Limb (tissue), 2 donors: ENCODE measurements around the gene ANKS1B.

Source experiments
- DNase-seq, 2 donors: peaks; one replicate each; pipeline ENCODE4 v3.0.0-alpha.2; 2016; ENCODE audit errors: extremely low spot score in 2 of 2

ANKS1B gene

GRCh38 chr12:99201906-99202645, 782.7 kb downstream of the ANKS1B start:
- no peak for DNase-seq

GRCh38 chr12:99200711-99201384, 783.9 kb downstream of the ANKS1B start:
- DNase-seq: no peak

GRCh38 chr12:99195474-99195873, 789.3 kb downstream of the ANKS1B start:
- DNase-seq: no peak

GRCh38 chr12:99192489-99192888, 792.2 kb downstream of the ANKS1B start:
- DNase-seq: no peak

GRCh38 chr12:99176871-99177270, 807.9 kb downstream of the ANKS1B start:
- DNase-seq: no peak

- no peak for DNase-seq
These were observed 814.3 kb downstream of the ANKS1B start for GRCh38 chr12:99170461-99170860.

GRCh38 chr12:99170037-99170436, 814.7 kb downstream of the ANKS1B start:
- DNase-seq: no peak

- DNase-seq: no peak
These were observed 826.8 kb downstream of the ANKS1B start for GRCh38 chr12:99157946-99158345.

GRCh38 chr12:99154983-99155336, 829.8 kb downstream of the ANKS1B start:
- DNase-seq: no peak

GRCh38 chr12:99154216-99154982, 830.3 kb downstream of the ANKS1B start:
- peak in 1 of 2 donors; percentile 53 for DNase-seq

- no peak for DNase-seq
These were observed 831.4 kb downstream of the ANKS1B start for GRCh38 chr12:99153293-99153692.

GRCh38 chr12:99152337-99152736, 832.4 kb downstream of the ANKS1B start:
- DNase-seq: no peak

- no peak for DNase-seq
These were observed 833.0 kb downstream of the ANKS1B start for GRCh38 chr12:99151744-99152143.

- DNase-seq: no peak
These were observed 837.6 kb downstream of the ANKS1B start for GRCh38 chr12:99147130-99147529.

- DNase-seq: no peak
These were observed 838.0 kb downstream of the ANKS1B start for GRCh38 chr12:99146730-99147129.

GRCh38 chr12:99146185-99146584, 838.6 kb downstream of the ANKS1B start:
- no peak for DNase-seq

GRCh38 chr12:99142651-99143050, 842.1 kb downstream of the ANKS1B start:
- no peak for DNase-seq

- no peak for DNase-seq
These were observed 844.6 kb downstream of the ANKS1B start for GRCh38 chr12:99140017-99140720.

- DNase-seq: no peak
These were observed 846.3 kb downstream of the ANKS1B start for GRCh38 chr12:99138393-99138792.

GRCh38 chr12:99137124-99137855, 847.4 kb downstream of the ANKS1B start:
- no peak for DNase-seq

- no peak for DNase-seq
These were observed 848.2 kb downstream of the ANKS1B start for GRCh38 chr12:99136516-99136915.
